Calu3 (cell line): Measurements from ENCODE around the gene RAB5IF. TPM values are rescaled to one million over a fixed set of nuclear protein-coding genes. Genes with fewer than 3 reads are reported as not detected.

ENCODE experiments used
- BruUV-seq: library from RNA; stranded (reverse); fragments of 400-500 nt; replicated peaks from 2 replicates; lab custom pipeline; 2021; lab: Mats Ljungman, UMichigan
- CTCF ChIA-PET: fragments of 300-600 bp; sonication (Branson Sonifier 250); formaldehyde crosslinking; loops from one replicate; lab custom pipeline; 2022; ENCODE audit warnings: antibody characterized with exemption; lab: Charles Lee
- DNase-seq: peaks from one replicate; pipeline ENCODE4 v3.0.0; 2022
- H3K27ac Mint-ChIP-seq: one replicate; pipeline ENCODE4 v1.8.0; 2022; ENCODE audit warnings: mixed read lengths; ENCODE audit not compliant: unreplicated experiment
- H3K27me3 Mint-ChIP-seq: one replicate; pipeline ENCODE4 v1.8.0; 2022; ENCODE audit warnings: mixed read lengths; ENCODE audit not compliant: unreplicated experiment
- H3K36me3 Mint-ChIP-seq: one replicate; pipeline ENCODE4 v1.8.0; 2022; ENCODE audit warnings: mild to moderate bottlenecking, moderate library complexity, mixed read lengths; ENCODE audit not compliant: insufficient read depth, unreplicated experiment
- H3K4me1 Mint-ChIP-seq: one replicate; pipeline ENCODE4 v1.8.0; 2022; ENCODE audit warnings: mild to moderate bottlenecking, low read depth, mixed read lengths; ENCODE audit not compliant: unreplicated experiment
- H3K4me3 Mint-ChIP-seq: one replicate; pipeline ENCODE4 v1.8.0; 2022; ENCODE audit warnings: mild to moderate bottlenecking, low read depth, moderate library complexity, mixed read lengths; ENCODE audit not compliant: unreplicated experiment
- H3K9me3 Mint-ChIP-seq: one replicate; pipeline ENCODE4 v1.8.0; 2022; ENCODE audit warnings: low read depth, mixed read lengths; ENCODE audit not compliant: unreplicated experiment
- CTCF ChIP-seq: fragments of 200-600 bp; IDR thresholded peaks from one replicate; pipeline ENCODE4 v1.8.0; 2022; ENCODE audit warnings: antibody characterized with exemption; ENCODE audit not compliant: unreplicated experiment
- intact Hi-C: fragments of 100-400 bp; cut with micrococcal nuclease; formaldehyde crosslinking; loops from one replicate; pipeline ENCODE4 v1.10.0; 2022; ENCODE audit not compliant: unreplicated experiment
- total RNA-seq: library from RNA; stranded (reverse); gene quantifications from 2 replicates; pipeline ENCODE4 v1.2.3, GENCODE V29; 2022

Gene RAB5IF
- total RNA-seq, 1 experiment from 2014 or later = 235 TPM

GRCh38 chr20:36591281-36591680 lies 14.3 kb upstream of the RAB5IF start:
- Mint-ChIP-seq H3K27ac (no peak overlapping the region), H3K27me3 (no peaks in the 10 kb centered on the region), H3K4me1 (no peaks in the 10 kb centered on the region), H3K4me3 (no peak overlapping the region), H3K36me3 (peaks cover 57% of the 10 kb centered on the region), H3K9me3 (no peaks in the 10 kb centered on the region)
- BruUV-seq = no TSS peak
- CTCF ChIA-PET = interaction anchor here (0.6 to 0.7 kb wide), 4 partner anchors 31 to 284 kb away, joined by 3 to 7 read pairs (median 6); no protein-coding TSS in a partner anchor
- intact Hi-C loops = no loop called here
- DNase-seq = no peak
- TF ChIP-seq CTCF = no peak

- BruUV-seq = no TSS peak
- intact Hi-C loops = loop anchor here (1.0 kb wide), 1 partner anchor 36 kb away; no protein-coding TSS in a partner anchor
Observed at GRCh38 chr20:36591854-36592641, 13.5 kb upstream of the RAB5IF start.

GRCh38 chr20:36593347-36593929 lies 12.1 kb upstream of the RAB5IF start:
- intact Hi-C loops = no loop called here
- BruUV-seq = no TSS peak
- no peak for DNase-seq
- CTCF ChIA-PET = no interaction called here
- TF ChIP-seq CTCF = no peak
- Mint-ChIP-seq H3K4me1 (no peaks in the 10 kb centered on the region), H3K36me3 (peaks cover 56% of the 10 kb centered on the region), H3K27ac (no peak overlapping the region), H3K9me3 (no peaks in the 10 kb centered on the region), H3K4me3 (no peak overlapping the region), H3K27me3 (no peaks in the 10 kb centered on the region)

More at GRCh38 chr20:36591854-36592641, 13.5 kb upstream of the RAB5IF start:
- CTCF ChIA-PET = interaction anchor here (0.6 to 1.0 kb wide), 5 partner anchors 13 to 283 kb away, joined by 3 to 7 read pairs (median 7); no protein-coding TSS in a partner anchor
- H3K4me1 Mint-ChIP-seq = no peaks in the 10 kb centered on the region
- no peak overlapping the region for H3K27ac Mint-ChIP-seq
- no peak overlapping the region for H3K4me3 Mint-ChIP-seq
- H3K27me3 Mint-ChIP-seq = no peaks in the 10 kb centered on the region
- no peaks in the 10 kb centered on the region for H3K9me3 Mint-ChIP-seq
- H3K36me3 Mint-ChIP-seq = peaks cover 56% of the 10 kb centered on the region
- peak; percentile 34 for DNase-seq
- peak; percentile 24 for TF ChIP-seq CTCF

GRCh38 chr20:36599912-36600345 lies 5.7 kb upstream of the RAB5IF start:
- H3K4me3 Mint-ChIP-seq = no peak overlapping the region
- no peak overlapping the region for H3K27ac Mint-ChIP-seq
- CTCF ChIA-PET = interaction anchor here (0.5 to 1.3 kb wide), 3 partner anchors 11 to 259 kb away, joined by 3 to 6 read pairs (median 4); no protein-coding TSS in a partner anchor
- no peaks in the 10 kb centered on the region for H3K9me3 Mint-ChIP-seq
- intact Hi-C loops = no loop called here
- peaks cover 15% of the 10 kb centered on the region for H3K36me3 Mint-ChIP-seq
- H3K4me1 Mint-ChIP-seq = peaks cover 8% of the 10 kb centered on the region
- H3K27me3 Mint-ChIP-seq = peaks cover 14% of the 10 kb centered on the region
- no peak for TF ChIP-seq CTCF
- DNase-seq = no peak
- BruUV-seq = no TSS peak
